ENCODE measurements around the gene NECAB2.

GRCh38 chr16:83920894-83921491 lies 47.1 kb upstream of the NECAB2 start:
- no peak for TF ChIP-seq POLR2A (IDR thresholded peaks at IDR 0.05; ENCODE audit: low read depth)
- TF ChIP-seq CTCF (IDR thresholded peaks at IDR 0.05): no peak
